Gastrocnemius medialis (tissue), 4 donors: ENCODE results near the gene PDZK1IP1.
"Not testable (repeated sequence)": the region's sequence is repeated elsewhere in the genome, so short reads cannot be mapped to it uniquely, and the experiment has no call there.

Experiments
- CTCF ChIP-seq, 5 experiments: fragments of 450-650 bp in 3 of 5; fragments of 200-600 bp in 2 of 5; sonication (generic) in 2 of 5; IDR thresholded peaks in 4 of 5; conservative IDR thresholded peaks in 1 of 5; 1 replicate in 4 of 5; 2 replicates in 1 of 5; pipeline ENCODE4 v1.5.1; 2016 to 2019; ENCODE audit warnings: antibody characterized with exemption in 5 of 5, mild to moderate bottlenecking in 3 of 5, moderate library complexity in 3 of 5
- POLR2A ChIP-seq, 2 donors: fragments of 450-650 bp; IDR thresholded peaks; one replicate each; pipeline ENCODE4 v1.6.1; 2017; ENCODE audit warnings: antibody characterized with exemption in 2 of 2, mild to moderate bottlenecking in 2 of 2, moderate library complexity in 2 of 2

- TF ChIP-seq CTCF (IDR thresholded peaks at IDR 0.05 in 4 of 5, conservative IDR thresholded peaks at IDR 0.05 in 1 of 5); POLR2A (IDR thresholded peaks at IDR 0.05): not testable (repeated sequence)
Measured at GRCh38 chr1:47203504-47203903, 13.7 kb upstream of the PDZK1IP1 start.
